ENCODE measurements around the gene SRMS.

DNA sequence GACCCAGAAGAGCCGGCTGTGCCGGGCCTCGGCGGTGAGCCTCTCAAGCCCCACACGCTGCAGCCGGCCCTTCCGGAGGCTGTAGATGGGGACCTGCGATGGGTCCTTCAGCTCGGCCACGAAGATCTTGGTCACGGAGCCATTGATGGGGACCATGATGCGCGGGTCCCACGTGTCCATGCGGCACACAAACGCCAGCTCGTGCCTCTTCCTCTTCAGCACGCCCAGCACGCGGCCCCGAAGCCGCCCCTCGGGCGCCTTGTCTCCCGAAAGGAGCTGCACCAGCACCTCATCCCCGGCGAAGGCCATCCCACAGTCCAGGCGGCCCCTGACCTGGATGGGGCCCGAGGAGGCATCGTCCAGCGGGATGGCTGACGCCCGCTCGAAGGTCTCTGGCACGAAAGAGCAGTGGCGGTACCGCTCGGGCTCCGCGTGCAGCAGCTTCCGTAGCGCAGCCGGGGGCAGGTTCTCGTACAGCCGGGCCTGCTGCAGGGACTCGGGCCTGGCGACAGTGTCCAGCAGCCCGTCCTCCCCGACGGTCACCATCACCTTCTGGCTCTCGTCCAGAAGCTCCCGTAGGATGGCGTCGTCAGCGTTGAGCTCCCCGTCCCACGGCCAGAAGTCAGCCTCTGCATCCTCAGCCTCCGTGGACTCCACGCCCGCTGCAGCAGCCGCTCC, 17.6 kb upstream of the SRMS start:
- no peak for TF ChIP-seq EZH2phosphoT487 (IDR thresholded peaks at IDR 0.05; ENCODE audit: low read length)
- TF ChIP-seq, protein P1, sequence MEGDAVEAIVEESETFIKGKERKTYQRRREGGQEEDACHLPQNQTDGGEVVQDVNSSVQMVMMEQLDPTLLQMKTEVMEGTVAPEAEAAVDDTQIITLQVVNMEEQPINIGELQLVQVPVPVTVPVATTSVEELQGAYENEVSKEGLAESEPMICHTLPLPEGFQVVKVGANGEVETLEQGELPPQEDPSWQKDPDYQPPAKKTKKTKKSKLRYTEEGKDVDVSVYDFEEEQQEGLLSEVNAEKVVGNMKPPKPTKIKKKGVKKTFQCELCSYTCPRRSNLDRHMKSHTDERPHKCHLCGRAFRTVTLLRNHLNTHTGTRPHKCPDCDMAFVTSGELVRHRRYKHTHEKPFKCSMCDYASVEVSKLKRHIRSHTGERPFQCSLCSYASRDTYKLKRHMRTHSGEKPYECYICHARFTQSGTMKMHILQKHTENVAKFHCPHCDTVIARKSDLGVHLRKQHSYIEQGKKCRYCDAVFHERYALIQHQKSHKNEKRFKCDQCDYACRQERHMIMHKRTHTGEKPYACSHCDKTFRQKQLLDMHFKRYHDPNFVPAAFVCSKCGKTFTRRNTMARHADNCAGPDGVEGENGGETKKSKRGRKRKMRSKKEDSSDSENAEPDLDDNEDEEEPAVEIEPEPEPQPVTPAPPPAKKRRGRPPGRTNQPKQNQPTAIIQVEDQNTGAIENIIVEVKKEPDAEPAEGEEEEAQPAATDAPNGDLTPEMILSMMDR (IDR thresholded peaks at IDR 0.05; ENCODE audit: low read length), result no peak
- no peak for TF ChIP-seq EZH2 (optimal IDR thresholded peaks at IDR 0.05; ENCODE audit: low read depth, low read length)

Measured in MM.1S (cell line).